Measurements from ENCODE around the gene ALOX12B. TPM values are rescaled to one million over a fixed set of nuclear protein-coding genes. Genes with fewer than 3 reads are reported as not detected.

The ALOX12B gene
- polyA plus RNA-seq, 1 of the 3 experiments (the other 2 are of a cell fraction): 0.20 TPM

DNA sequence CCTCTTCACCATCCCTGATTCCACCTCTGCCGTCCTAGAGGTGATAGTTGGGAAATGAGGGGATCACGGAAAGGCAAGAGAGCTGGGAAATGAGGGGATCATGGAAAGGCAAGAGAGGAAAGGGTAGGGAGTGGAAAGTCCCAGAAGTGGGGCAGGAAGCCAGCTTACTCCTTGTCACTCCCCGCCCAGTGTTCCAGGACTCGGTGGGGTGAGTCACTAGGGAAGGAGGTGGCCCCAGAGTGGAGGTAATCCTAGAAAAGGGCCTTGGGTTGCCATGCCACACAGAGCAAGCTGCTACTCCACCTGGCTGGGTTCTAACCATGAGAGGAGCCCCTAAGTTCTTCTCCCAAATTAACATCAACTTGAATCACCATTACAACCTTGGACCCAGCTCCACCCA is 16.0 kb upstream of the ALOX12B start:
- Histone ChIP-seq H3K4me3 (ENCODE audit: low read depth in 2 of 2, low read length in 1 of 2) (no peak overlapping the region), H3K79me2 (ENCODE audit: insufficient read depth) (no peaks in the 10 kb centered on the region), H3F3A (replicated peaks; ENCODE audit: insufficient read depth) (no peaks in the 10 kb centered on the region), H3K9me2 (no peaks in the 10 kb centered on the region), H3K9ac (no peak overlapping the region), H3K4me2 (no peak overlapping the region), H3K27ac (ENCODE audit: low read depth in 2 of 2, low read length in 1 of 2) (no peak overlapping the region), H2AFZ (ENCODE audit: low read depth) (no peak overlapping the region), H3K9me3 (no peaks in the 10 kb centered on the region), H3K4me1 (ENCODE audit: control insufficient read depth in 1 of 2, insufficient read depth in 2 of 2, low read depth in 1 of 2, low read length in 1 of 2) (no peaks in the 10 kb centered on the region), H3K27me3 (ENCODE audit: insufficient read depth) (no peaks in the 10 kb centered on the region), H4K20me1 (ENCODE audit: insufficient read depth) (no peaks in the 10 kb centered on the region), H3K36me3 (replicated peaks in 1 of 2; ENCODE audit: control insufficient read depth in 1 of 2, insufficient read depth in 2 of 2, low read length in 1 of 2) (no peaks in the 10 kb centered on the region)
- TF ChIP-seq TEAD4 (IDR thresholded peaks at IDR 0.05; ENCODE audit: borderline replicate concordance, insufficient read depth): no peak
- no peak for TF ChIP-seq EZH2phosphoT487 (IDR thresholded peaks at IDR 0.05; ENCODE audit: borderline replicate concordance, low read depth)
- no peak for TF ChIP-seq GATA2 (CRISPR knock-in tag; IDR thresholded peaks at IDR 0.05)
- ChIA-PET POLR2A (no interaction called here), CTCF (interaction anchor here (0.9 to 3.1 kb wide), 10 partner anchors 10 to 86 kb away, joined by 3 to 33 read pairs (median 7); partner anchors contain the start of gene ALOXE3)
- DNase-seq: no peak
- 71% methylated on average over 4 of the region's 4 CpGs for WGBS (ENCODE audit: low lambda C conversion rate)

DNA sequence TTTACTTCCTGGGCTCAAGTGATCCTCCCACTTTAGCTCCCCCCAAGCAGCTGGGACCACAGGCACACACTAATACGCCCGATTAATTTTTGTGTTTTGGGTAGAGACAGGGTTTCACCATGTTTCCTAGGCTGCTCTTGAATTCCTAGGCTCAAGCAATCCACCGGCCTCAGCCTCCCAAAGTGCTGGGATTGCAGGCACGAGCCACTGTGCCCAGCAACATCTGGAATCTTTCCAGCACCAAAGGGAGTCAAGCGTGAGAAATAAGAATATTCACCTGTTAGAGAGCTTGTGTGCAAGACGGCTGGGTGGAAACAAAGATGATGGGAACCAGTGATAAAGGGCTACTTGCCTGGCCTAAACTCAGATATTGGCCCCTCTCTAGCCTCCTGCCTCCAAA is 14.2 kb upstream of the ALOX12B start:
- no peaks in the 10 kb centered on the region for H3K9me3 ChIP-seq
- no peaks in the 10 kb centered on the region for H3K36me3 ChIP-seq (replicated peaks in 1 of 2; ENCODE audit: control insufficient read depth in 1 of 2, insufficient read depth in 2 of 2, low read length in 1 of 2)
- H3K27ac ChIP-seq (ENCODE audit: low read depth in 2 of 2, low read length in 1 of 2): no peak overlapping the region
- no peak for TF ChIP-seq SIN3A (IDR thresholded peaks at IDR 0.05; ENCODE audit: borderline replicate concordance, low read depth, low read length)
- TF ChIP-seq, protein P1, sequence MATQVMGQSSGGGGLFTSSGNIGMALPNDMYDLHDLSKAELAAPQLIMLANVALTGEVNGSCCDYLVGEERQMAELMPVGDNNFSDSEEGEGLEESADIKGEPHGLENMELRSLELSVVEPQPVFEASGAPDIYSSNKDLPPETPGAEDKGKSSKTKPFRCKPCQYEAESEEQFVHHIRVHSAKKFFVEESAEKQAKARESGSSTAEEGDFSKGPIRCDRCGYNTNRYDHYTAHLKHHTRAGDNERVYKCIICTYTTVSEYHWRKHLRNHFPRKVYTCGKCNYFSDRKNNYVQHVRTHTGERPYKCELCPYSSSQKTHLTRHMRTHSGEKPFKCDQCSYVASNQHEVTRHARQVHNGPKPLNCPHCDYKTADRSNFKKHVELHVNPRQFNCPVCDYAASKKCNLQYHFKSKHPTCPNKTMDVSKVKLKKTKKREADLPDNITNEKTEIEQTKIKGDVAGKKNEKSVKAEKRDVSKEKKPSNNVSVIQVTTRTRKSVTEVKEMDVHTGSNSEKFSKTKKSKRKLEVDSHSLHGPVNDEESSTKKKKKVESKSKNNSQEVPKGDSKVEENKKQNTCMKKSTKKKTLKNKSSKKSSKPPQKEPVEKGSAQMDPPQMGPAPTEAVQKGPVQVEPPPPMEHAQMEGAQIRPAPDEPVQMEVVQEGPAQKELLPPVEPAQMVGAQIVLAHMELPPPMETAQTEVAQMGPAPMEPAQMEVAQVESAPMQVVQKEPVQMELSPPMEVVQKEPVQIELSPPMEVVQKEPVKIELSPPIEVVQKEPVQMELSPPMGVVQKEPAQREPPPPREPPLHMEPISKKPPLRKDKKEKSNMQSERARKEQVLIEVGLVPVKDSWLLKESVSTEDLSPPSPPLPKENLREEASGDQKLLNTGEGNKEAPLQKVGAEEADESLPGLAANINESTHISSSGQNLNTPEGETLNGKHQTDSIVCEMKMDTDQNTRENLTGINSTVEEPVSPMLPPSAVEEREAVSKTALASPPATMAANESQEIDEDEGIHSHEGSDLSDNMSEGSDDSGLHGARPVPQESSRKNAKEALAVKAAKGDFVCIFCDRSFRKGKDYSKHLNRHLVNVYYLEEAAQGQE (IDR thresholded peaks at IDR 0.05; ENCODE audit: low read depth, low read length): no peak
- no peak for TF ChIP-seq FOXJ3 (CRISPR knock-in tag; IDR thresholded peaks at IDR 0.05)
- no peak for TF ChIP-seq GATA2 (CRISPR knock-in tag; IDR thresholded peaks at IDR 0.05)
- TF ChIP-seq ELF1 (IDR thresholded peaks at IDR 0.05): no peak
- TF ChIP-seq, protein P2, sequence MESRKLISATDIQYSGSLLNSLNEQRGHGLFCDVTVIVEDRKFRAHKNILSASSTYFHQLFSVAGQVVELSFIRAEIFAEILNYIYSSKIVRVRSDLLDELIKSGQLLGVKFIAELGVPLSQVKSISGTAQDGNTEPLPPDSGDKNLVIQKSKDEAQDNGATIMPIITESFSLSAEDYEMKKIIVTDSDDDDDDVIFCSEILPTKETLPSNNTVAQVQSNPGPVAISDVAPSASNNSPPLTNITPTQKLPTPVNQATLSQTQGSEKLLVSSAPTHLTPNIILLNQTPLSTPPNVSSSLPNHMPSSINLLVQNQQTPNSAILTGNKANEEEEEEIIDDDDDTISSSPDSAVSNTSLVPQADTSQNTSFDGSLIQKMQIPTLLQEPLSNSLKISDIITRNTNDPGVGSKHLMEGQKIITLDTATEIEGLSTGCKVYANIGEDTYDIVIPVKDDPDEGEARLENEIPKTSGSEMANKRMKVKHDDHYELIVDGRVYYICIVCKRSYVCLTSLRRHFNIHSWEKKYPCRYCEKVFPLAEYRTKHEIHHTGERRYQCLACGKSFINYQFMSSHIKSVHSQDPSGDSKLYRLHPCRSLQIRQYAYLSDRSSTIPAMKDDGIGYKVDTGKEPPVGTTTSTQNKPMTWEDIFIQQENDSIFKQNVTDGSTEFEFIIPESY (IDR thresholded peaks at IDR 0.05; ENCODE audit: borderline replicate concordance, low read depth): no peak
- TF ChIP-seq RXRA (IDR thresholded peaks at IDR 0.05; ENCODE audit: borderline replicate concordance, low read depth): no peak
- TF ChIP-seq, protein P3, sequence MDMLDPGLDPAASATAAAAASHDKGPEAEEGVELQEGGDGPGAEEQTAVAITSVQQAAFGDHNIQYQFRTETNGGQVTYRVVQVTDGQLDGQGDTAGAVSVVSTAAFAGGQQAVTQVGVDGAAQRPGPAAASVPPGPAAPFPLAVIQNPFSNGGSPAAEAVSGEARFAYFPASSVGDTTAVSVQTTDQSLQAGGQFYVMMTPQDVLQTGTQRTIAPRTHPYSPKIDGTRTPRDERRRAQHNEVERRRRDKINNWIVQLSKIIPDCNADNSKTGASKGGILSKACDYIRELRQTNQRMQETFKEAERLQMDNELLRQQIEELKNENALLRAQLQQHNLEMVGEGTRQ (IDR thresholded peaks at IDR 0.05; ENCODE audit: borderline replicate concordance, low read depth, low read length): no peak
- no peak for TF ChIP-seq NRF1 (IDR thresholded peaks at IDR 0.05; ENCODE audit: low read depth, low read length)
- TF ChIP-seq, protein P4, sequence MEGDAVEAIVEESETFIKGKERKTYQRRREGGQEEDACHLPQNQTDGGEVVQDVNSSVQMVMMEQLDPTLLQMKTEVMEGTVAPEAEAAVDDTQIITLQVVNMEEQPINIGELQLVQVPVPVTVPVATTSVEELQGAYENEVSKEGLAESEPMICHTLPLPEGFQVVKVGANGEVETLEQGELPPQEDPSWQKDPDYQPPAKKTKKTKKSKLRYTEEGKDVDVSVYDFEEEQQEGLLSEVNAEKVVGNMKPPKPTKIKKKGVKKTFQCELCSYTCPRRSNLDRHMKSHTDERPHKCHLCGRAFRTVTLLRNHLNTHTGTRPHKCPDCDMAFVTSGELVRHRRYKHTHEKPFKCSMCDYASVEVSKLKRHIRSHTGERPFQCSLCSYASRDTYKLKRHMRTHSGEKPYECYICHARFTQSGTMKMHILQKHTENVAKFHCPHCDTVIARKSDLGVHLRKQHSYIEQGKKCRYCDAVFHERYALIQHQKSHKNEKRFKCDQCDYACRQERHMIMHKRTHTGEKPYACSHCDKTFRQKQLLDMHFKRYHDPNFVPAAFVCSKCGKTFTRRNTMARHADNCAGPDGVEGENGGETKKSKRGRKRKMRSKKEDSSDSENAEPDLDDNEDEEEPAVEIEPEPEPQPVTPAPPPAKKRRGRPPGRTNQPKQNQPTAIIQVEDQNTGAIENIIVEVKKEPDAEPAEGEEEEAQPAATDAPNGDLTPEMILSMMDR (IDR thresholded peaks at IDR 0.05): no peak
- TF ChIP-seq MEF2A (IDR thresholded peaks at IDR 0.05; ENCODE audit: borderline replicate concordance, low read depth): no peak
- TF ChIP-seq MXI1 (IDR thresholded peaks at IDR 0.05; ENCODE audit: low read depth, low read length): no peak
- TF ChIP-seq GABPA (IDR thresholded peaks at IDR 0.05; ENCODE audit: low read depth): no peak
- TF ChIP-seq SMC3 (IDR thresholded peaks at IDR 0.05; ENCODE audit: low read depth, low read length): no peak
- TF ChIP-seq CHD2 (IDR thresholded peaks at IDR 0.05; ENCODE audit: low read length, partially characterized antibody): no peak
- no peak for TF ChIP-seq TCF12 (IDR thresholded peaks at IDR 0.05)
- no peak for TF ChIP-seq NFIC (IDR thresholded peaks at IDR 0.05; ENCODE audit: borderline replicate concordance)
- TF ChIP-seq JUND (IDR thresholded peaks at IDR 0.05): no peak
- TF ChIP-seq RFX5 (IDR thresholded peaks at IDR 0.05; ENCODE audit: low read length): no peak
- DNase-seq: no peak
- 70% methylated on average over 6 of the region's 6 CpGs for WGBS (ENCODE audit: low lambda C conversion rate)
- no peak overlapping the region for H3K4me2 ChIP-seq
- H3F3A ChIP-seq (replicated peaks; ENCODE audit: insufficient read depth): no peaks in the 10 kb centered on the region
- ChIA-PET CTCF (interaction anchor here (1.3 to 3.0 kb wide), 7 partner anchors 8 to 84 kb away, joined by 4 to 21 read pairs (median 9); partner anchors contain the start of gene ALOXE3), POLR2A (interaction anchor here (0.8 kb wide), 1 partner anchor 72 kb away, joined by 3 read pairs; no protein-coding TSS in a partner anchor)
- no peak overlapping the region for H3K4me3 ChIP-seq (ENCODE audit: low read depth in 2 of 2, low read length in 1 of 2)
- H3K79me2 ChIP-seq (ENCODE audit: insufficient read depth): no peaks in the 10 kb centered on the region
- no peaks in the 10 kb centered on the region; the same call in 1 of the 2 replicates for H3K27me3 ChIP-seq (ENCODE audit: insufficient read depth)
- H2AFZ ChIP-seq (ENCODE audit: low read depth): no peak overlapping the region
- H3K4me1 ChIP-seq (ENCODE audit: control insufficient read depth in 1 of 2, insufficient read depth in 2 of 2, low read depth in 1 of 2, low read length in 1 of 2): no peaks in the 10 kb centered on the region
- no peak overlapping the region for H3K9ac ChIP-seq
- no peaks in the 10 kb centered on the region for H4K20me1 ChIP-seq (ENCODE audit: insufficient read depth)
- no peaks in the 10 kb centered on the region for H3K9me2 ChIP-seq
